HG02642 (cell line): ENCODE measurements around the gene ACER3.
"Not testable (repeated sequence)": the region's sequence is repeated elsewhere in the genome, so short reads cannot be mapped to it uniquely, and the experiment has no call there.

Source experiments
- ATAC-seq: cut with Tn5 transposase; IDR thresholded peaks from one replicate; pipeline ENCODE4 v1.9.1; 2021; ENCODE audit warnings: mild to moderate bottlenecking; ENCODE audit not compliant: unreplicated experiment, poor library complexity

The ACER3 gene

GRCh38 chr11:76835928-76836612 is 24.6 kb upstream of the ACER3 start:
- no peak for ATAC-seq

- ATAC-seq: no peak
Observed at GRCh38 chr11:76836613-76837291, 24.0 kb upstream of the ACER3 start.

GRCh38 chr11:76837696-76838677 is 22.7 kb upstream of the ACER3 start:
- no peak for ATAC-seq

- no peak for ATAC-seq
Observed at GRCh38 chr11:76838678-76839068, 22.0 kb upstream of the ACER3 start.

- ATAC-seq: no peak
Observed at GRCh38 chr11:76839311-76839710, 21.4 kb upstream of the ACER3 start.

GRCh38 chr11:76841923-76842452 is 18.7 kb upstream of the ACER3 start:
- no peak for ATAC-seq

- ATAC-seq: no peak
Observed at GRCh38 chr11:76843907-76844306, 16.8 kb upstream of the ACER3 start.

GRCh38 chr11:76844511-76844910 is 16.2 kb upstream of the ACER3 start:
- ATAC-seq: no peak

GRCh38 chr11:76845069-76845468 is 15.6 kb upstream of the ACER3 start:
- no peak for ATAC-seq

- ATAC-seq: no peak
Observed at GRCh38 chr11:76846441-76846840, 14.3 kb upstream of the ACER3 start.

GRCh38 chr11:76849376-76849775 is 11.3 kb upstream of the ACER3 start:
- no peak for ATAC-seq

- ATAC-seq: no peak
Observed at GRCh38 chr11:76850130-76850529, 10.6 kb upstream of the ACER3 start.

- no peak for ATAC-seq
Observed at GRCh38 chr11:76850815-76851214, 9.9 kb upstream of the ACER3 start.

GRCh38 chr11:76854709-76855108 is 6.0 kb upstream of the ACER3 start:
- ATAC-seq: no peak

GRCh38 chr11:76855670-76856069 is 5.0 kb upstream of the ACER3 start:
- ATAC-seq: not testable (repeated sequence)

- no peak for ATAC-seq
Observed at GRCh38 chr11:76856106-76856505, 4.6 kb upstream of the ACER3 start.

GRCh38 chr11:76856571-76856970 is 4.1 kb upstream of the ACER3 start:
- ATAC-seq: no peak

GRCh38 chr11:76857781-76858410 is 2.8 kb upstream of the ACER3 start:
- no peak for ATAC-seq

- ATAC-seq: no peak
Observed at GRCh38 chr11:76859708-76860227, 950 bp upstream of the ACER3 start.

- ATAC-seq: no peak
Observed at GRCh38 chr11:76861490-76861953, 804 bp downstream of the ACER3 start.
